Left ventricle myocardium inferior (tissue), 1 donor: ENCODE results near the gene STARD3. TPM values are rescaled to one million over a fixed set of nuclear protein-coding genes. Genes with fewer than 3 reads are reported as not detected.

Source experiments
- DNase-seq: peaks from one replicate; pipeline ENCODE4 v3.0.0-alpha.2; 2020
- H3K27ac ChIP-seq: fragments of 200-600 bp; replicated peaks from 2 replicates; pipeline ENCODE4 v1.8.0; 2021
- H3K27me3 ChIP-seq: fragments of 200-600 bp; 2 replicates; pipeline ENCODE4 v1.8.0; 2021; ENCODE audit warnings: low read depth
- H3K36me3 ChIP-seq: fragments of 200-600 bp; 2 replicates; pipeline ENCODE4 v1.8.0; 2021
- H3K4me1 ChIP-seq: fragments of 200-600 bp; 2 replicates; pipeline ENCODE4 v1.8.0; 2021
- H3K4me3 ChIP-seq: fragments of 200-600 bp; 2 replicates; pipeline ENCODE4 v1.8.0; 2021; ENCODE audit warnings: mild to moderate bottlenecking, moderate library complexity
- H3K9me3 ChIP-seq: fragments of 200-600 bp; replicated peaks from 2 replicates; pipeline ENCODE4 v1.8.0; 2021
- CTCF ChIP-seq: fragments of 200-600 bp; IDR thresholded peaks from 2 replicates; pipeline ENCODE4 v1.8.0; 2021; ENCODE audit warnings: antibody characterized with exemption, mild to moderate bottlenecking, borderline replicate concordance
- intact Hi-C: fragments of 100-400 bp; cut with micrococcal nuclease; formaldehyde crosslinking; loops from one replicate; pipeline ENCODE4 v1.11.0; 2022
- total RNA-seq: library from RNA; stranded (reverse); fragmentation: NEBNext Ultra II Directional; extraction: Animal tissue kit (Norgen Biotek cat#: 25700); gene quantifications from one replicate; pipeline ENCODE4 v1.2.1, GENCODE V29; 2021
- donor health status: DM: no; HTN: yes; CAD: no; lungs with severe emphysema.

The STARD3 gene
- total RNA-seq, 1 donor from 2014 or later, result 15.7 TPM

- H3K36me3 ChIP-seq, result no peaks in the 10 kb centered on the region
- no peaks in the 10 kb centered on the region for H3K9me3 ChIP-seq
- no peak overlapping the region for H3K27ac ChIP-seq
- no peak for TF ChIP-seq CTCF
- H3K4me1 ChIP-seq, result peaks cover 25% of the 10 kb centered on the region
- H3K27me3 ChIP-seq, result peaks cover 68% of the 10 kb centered on the region
- intact Hi-C loops, result no loop called here
- no peak overlapping the region for H3K4me3 ChIP-seq
- DNase-seq, result no peak
Measured at GRCh38 chr17:39625198-39625785, 11.7 kb upstream of the STARD3 start.

GRCh38 chr17:39626171-39627046 is 10.5 kb upstream of the STARD3 start, which contains the start of gene PPP1R1B:
Gene PPP1R1B, plus strand, starts transcription at chr17:39626952. Its CDS starts 441 bp downstream, at chr17:39627393.
- H3K4me1 ChIP-seq, result peaks cover 25% of the 10 kb centered on the region
- H3K9me3 ChIP-seq, result no peaks in the 10 kb centered on the region
- intact Hi-C loops, result no loop called here
- H3K27me3 ChIP-seq, result peaks cover 78% of the 10 kb centered on the region
- no peak for TF ChIP-seq CTCF
- peak within 1 kb of the TSS; percentile 61 for H3K4me3 ChIP-seq
- no peaks in the 10 kb centered on the region for H3K36me3 ChIP-seq
- no peak within 1 kb of the TSS for H3K27ac ChIP-seq
- no peak for DNase-seq

GRCh38 chr17:39627047-39627711 is 9.8 kb upstream of the STARD3 start:
- TF ChIP-seq CTCF, result no peak
- peaks cover 86% of the 10 kb centered on the region for H3K27me3 ChIP-seq
- H3K9me3 ChIP-seq, result no peaks in the 10 kb centered on the region
- peak overlapping the region; percentile 61 for H3K4me3 ChIP-seq
- H3K27ac ChIP-seq, result no peak overlapping the region
- no peak for DNase-seq
- intact Hi-C loops, result no loop called here
- no peaks in the 10 kb centered on the region for H3K36me3 ChIP-seq
- peaks cover 23% of the 10 kb centered on the region for H3K4me1 ChIP-seq

- Histone ChIP-seq H3K4me3 (peak overlapping the region; percentile 61), H3K27ac (no peak overlapping the region), H3K27me3 (peaks cover 87% of the 10 kb centered on the region), H3K4me1 (peaks cover 19% of the 10 kb centered on the region), H3K9me3 (no peaks in the 10 kb centered on the region), H3K36me3 (no peaks in the 10 kb centered on the region)
- intact Hi-C loops, result no loop called here
- no peak for TF ChIP-seq CTCF
- DNase-seq, result no peak
Measured at GRCh38 chr17:39627712-39628516, 9.0 kb upstream of the STARD3 start.
